Vagina (tissue), 2 donors: ENCODE data around the gene GMPPB.

Experiments
- CTCF ChIP-seq, 3 experiments: fragments of 450-650 bp in 2 of 3; fragments of 200-600 bp in 1 of 3; sonication (generic) in 1 of 3; IDR thresholded peaks; one replicate each; pipeline ENCODE4 v1.5.1; 2017 to 2019; ENCODE audit warnings: antibody characterized with exemption in 3 of 3, mild to moderate bottlenecking in 2 of 3, moderate library complexity in 2 of 3
- POLR2A ChIP-seq, 2 donors: fragments of 450-650 bp; IDR thresholded peaks; one replicate each; pipeline ENCODE4 v1.6.1; 2017; ENCODE audit warnings: antibody characterized with exemption in 2 of 2, mild to moderate bottlenecking in 2 of 2, moderate library complexity in 2 of 2
- POLR2AphosphoS5 ChIP-seq, 2 donors: sonication (generic); formaldehyde crosslinking; IDR thresholded peaks; one replicate each; pipeline ENCODE4 v1.9.0; 2017; ENCODE audit warnings: antibody characterized with exemption in 2 of 2, mild to moderate bottlenecking in 2 of 2, low read depth in 1 of 2; ENCODE audit not compliant: insufficient read depth in 1 of 2

DNA sequence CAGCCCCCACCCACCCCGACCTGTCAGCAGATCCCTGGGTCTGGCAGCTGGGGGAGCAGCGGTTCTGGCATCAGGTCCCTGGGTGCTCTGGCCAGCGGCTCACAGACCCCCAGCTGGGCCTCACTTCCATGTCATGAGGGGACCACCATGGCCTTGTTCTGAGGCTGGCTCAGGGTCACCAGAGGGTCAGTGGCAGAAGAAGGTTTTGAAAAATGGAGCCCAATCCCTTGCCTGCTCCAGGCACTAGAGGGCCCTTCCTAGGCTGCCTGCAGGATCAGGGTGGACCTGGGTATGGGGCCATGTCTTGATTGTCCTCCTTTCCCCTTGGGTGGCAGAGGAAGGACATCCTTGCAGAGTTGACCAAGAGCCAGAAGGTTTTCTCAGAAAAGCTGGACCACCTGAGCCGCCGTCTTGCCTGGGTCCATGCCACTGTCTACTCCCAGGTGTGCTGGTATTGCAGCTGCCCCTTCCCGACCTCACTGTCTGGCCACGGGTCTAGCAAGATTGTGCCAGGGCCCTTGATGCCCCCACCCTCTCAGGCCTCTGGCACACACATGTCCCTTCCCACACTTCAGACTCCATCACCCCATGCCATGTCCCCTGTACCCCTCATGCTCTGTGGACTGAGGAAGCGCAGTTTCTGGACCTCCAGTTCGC is 17.2 kb downstream of the GMPPB start:
- TF ChIP-seq CTCF (IDR thresholded peaks at IDR 0.05) (no peak), POLR2AphosphoS5 (IDR thresholded peaks at IDR 0.05; ENCODE audit: insufficient read depth in 1 of 2, low read depth in 1 of 2) (no peak), POLR2A (IDR thresholded peaks at IDR 0.05) (no peak)
